Stomach smooth muscle (tissue), 2 donors: Measurements from ENCODE around the gene PTPRU.

Experiments used
- H3K27ac ChIP-seq: one replicate; pipeline ENCODE4 v1.7.0; 2013; ENCODE audit warnings: mild to moderate bottlenecking, low read length, inconsistent platforms
- H3K27me3 ChIP-seq, 2 donors: one replicate each; pipeline ENCODE4 v1.7.0; 2013; ENCODE audit warnings: low read length in 2 of 2; ENCODE audit not compliant: insufficient read depth in 2 of 2, control insufficient read depth in 1 of 2
- H3K36me3 ChIP-seq, 2 donors: one replicate each; pipeline ENCODE4 v1.7.0; 2013; ENCODE audit warnings: low read length in 2 of 2; ENCODE audit not compliant: control insufficient read depth in 2 of 2, insufficient read depth in 2 of 2
- H3K4me1 ChIP-seq: one replicate; pipeline ENCODE4 v1.7.0; 2013; ENCODE audit warnings: low read length; ENCODE audit not compliant: control insufficient read depth, insufficient read depth
- H3K4me3 ChIP-seq, 2 donors: one replicate each; pipeline ENCODE4 v1.7.0; 2013; ENCODE audit warnings: low read length in 2 of 2
- H3K9ac ChIP-seq, 2 donors: one replicate each; pipeline ENCODE4 v1.7.0; 2013; ENCODE audit warnings: low read length in 2 of 2, mild to moderate bottlenecking in 1 of 2
- H3K9me3 ChIP-seq, 2 donors: one replicate each; pipeline ENCODE4 v1.7.0; 2013; ENCODE audit warnings: low read length in 2 of 2; ENCODE audit not compliant: control insufficient read depth in 2 of 2
- donor health status: healthy.
- donor health status: Pancreatic carcinoma.

The PTPRU gene

DNA sequence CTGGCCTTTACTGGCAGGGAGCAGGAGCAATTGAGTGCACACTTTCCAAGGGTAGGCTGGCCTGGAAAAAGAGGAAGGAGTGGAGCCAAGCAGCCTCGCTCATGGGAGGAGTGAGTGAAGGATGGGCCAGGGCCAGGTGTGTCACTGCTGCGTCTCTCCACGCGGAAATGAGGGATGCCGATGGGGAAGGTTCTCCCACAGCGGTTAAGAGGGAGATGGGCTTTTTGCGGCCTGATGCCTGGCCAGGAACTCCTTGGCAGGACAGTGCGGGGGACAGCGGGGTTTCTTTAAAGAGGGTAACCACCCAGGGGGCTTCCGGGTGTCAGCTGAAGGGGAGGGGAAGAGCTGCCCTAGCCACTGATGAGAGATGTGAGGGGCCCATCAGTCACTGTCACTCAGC lies 82.4 kb downstream of the PTPRU start:
- H3K9me3 ChIP-seq = no peaks in the 10 kb centered on the region
- no peak overlapping the region for H3K4me3 ChIP-seq
- H3K27me3 ChIP-seq = no peaks in the 10 kb centered on the region
- H3K36me3 ChIP-seq = peaks cover 0 to 10% of the 10 kb centered on the region in 2 donors
- H3K27ac ChIP-seq = no peak overlapping the region
- H3K9ac ChIP-seq = no peak overlapping the region
- H3K4me1 ChIP-seq = no peaks in the 10 kb centered on the region

GRCh38 chr1:29319300-29320110 lies 83.2 kb downstream of the PTPRU start:
- H3K27me3 ChIP-seq = no peaks in the 10 kb centered on the region
- H3K4me1 ChIP-seq = no peaks in the 10 kb centered on the region
- peaks cover 0 to 8% of the 10 kb centered on the region in 2 donors for H3K36me3 ChIP-seq
- H3K9me3 ChIP-seq = no peaks in the 10 kb centered on the region
- no peak overlapping the region for H3K9ac ChIP-seq
- no peak overlapping the region for H3K4me3 ChIP-seq
- H3K27ac ChIP-seq = no peak overlapping the region

DNA sequence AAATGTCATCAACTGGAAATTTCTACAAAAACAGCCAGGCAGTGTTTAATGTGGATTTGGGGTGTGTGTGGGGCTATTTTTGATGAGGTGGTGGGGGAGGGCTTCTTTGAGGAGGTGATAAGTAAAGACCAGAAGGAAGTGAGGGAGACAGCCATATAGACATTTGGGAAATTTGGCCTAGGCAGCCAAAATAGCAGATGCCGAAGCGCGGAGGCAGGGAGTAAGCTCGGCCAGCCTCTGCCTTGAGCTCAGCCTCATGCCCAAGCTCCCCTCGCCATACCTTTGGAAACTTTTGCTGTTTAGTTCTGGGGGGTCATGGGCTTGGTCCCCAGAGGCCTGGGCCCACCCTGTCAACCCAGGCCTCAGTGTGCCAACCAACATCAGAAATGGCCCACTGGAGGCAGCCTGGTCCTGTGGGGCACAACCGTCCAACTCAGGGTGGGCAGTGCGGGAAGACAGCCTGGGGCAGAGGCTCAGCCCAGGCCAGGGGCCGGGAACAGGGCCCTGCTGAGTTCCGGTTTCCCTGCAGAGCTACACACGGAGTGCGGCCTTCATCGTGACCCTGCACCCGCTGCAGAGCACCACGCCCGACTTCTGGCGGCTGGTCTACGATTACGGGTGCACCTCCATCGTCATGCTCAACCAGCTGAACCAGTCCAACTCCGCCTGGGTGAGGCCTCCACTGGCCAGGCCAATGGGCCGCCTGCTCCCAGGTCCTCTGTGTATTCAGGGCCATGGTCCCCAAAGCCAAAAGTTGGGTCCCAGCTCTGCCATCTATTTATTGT lies 84.0 kb downstream of the PTPRU start:
- H3K4me1 ChIP-seq = no peaks in the 10 kb centered on the region
- no peaks in the 10 kb centered on the region for H3K27me3 ChIP-seq
- no peak overlapping the region for H3K27ac ChIP-seq
- H3K36me3 ChIP-seq = peaks cover 0 to 8% of the 10 kb centered on the region in 2 donors
- H3K9me3 ChIP-seq = no peaks in the 10 kb centered on the region
- no peak overlapping the region for H3K9ac ChIP-seq
- no peak overlapping the region for H3K4me3 ChIP-seq

- no peaks in the 10 kb centered on the region for H3K9me3 ChIP-seq
- H3K9ac ChIP-seq = no peak overlapping the region
- no peaks in the 10 kb centered on the region for H3K4me1 ChIP-seq
- peaks cover 0 to 3% of the 10 kb centered on the region in 2 donors for H3K36me3 ChIP-seq
- H3K27me3 ChIP-seq = no peaks in the 10 kb centered on the region
- H3K27ac ChIP-seq = no peak overlapping the region
- no peak overlapping the region for H3K4me3 ChIP-seq
Observed at GRCh38 chr1:29321176-29321575, 84.9 kb downstream of the PTPRU start.

- H3K4me3 ChIP-seq = no peak overlapping the region
Observed at GRCh38 chr1:29322147-29322694, 85.9 kb downstream of the PTPRU start.

GRCh38 chr1:29322861-29323585 lies 86.7 kb downstream of the PTPRU start:
- Histone ChIP-seq H3K4me3 (no peak overlapping the region), H3K27ac (no peak overlapping the region), H3K36me3 (peaks cover 0 to 3% of the 10 kb centered on the region in 2 donors), H3K9ac (no peak overlapping the region), H3K27me3 (no peaks in the 10 kb centered on the region), H3K9me3 (peaks cover 0 to 2% of the 10 kb centered on the region in 2 donors), H3K4me1 (no peaks in the 10 kb centered on the region)

More at GRCh38 chr1:29322147-29322694, 85.9 kb downstream of the PTPRU start:
- H3K36me3 ChIP-seq = peaks cover 0 to 3% of the 10 kb centered on the region in 2 donors
- H3K27me3 ChIP-seq = no peaks in the 10 kb centered on the region
- no peak overlapping the region for H3K27ac ChIP-seq
- H3K9ac ChIP-seq = no peak overlapping the region
- no peaks in the 10 kb centered on the region for H3K9me3 ChIP-seq
- H3K4me1 ChIP-seq = no peaks in the 10 kb centered on the region

DNA sequence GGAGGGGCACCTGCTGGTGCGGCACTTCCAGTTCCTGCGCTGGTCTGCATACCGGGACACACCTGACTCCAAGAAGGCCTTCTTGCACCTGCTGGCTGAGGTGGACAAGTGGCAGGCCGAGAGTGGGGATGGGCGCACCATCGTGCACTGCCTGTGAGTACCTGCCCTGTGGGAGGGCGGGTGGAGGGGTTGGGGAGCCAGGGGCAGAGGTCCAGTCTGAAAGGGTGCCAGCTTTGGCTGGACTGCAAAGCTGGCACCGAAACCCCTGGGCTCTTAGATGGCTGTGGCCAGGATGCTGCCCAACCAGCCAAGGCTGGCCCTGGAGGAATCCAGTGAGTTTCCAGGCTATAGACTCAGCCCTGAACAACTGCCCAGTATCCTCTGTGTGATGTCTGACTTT lies 87.3 kb downstream of the PTPRU start:
- Histone ChIP-seq H3K9ac (no peak overlapping the region), H3K4me3 (no peak overlapping the region), H3K27ac (no peak overlapping the region), H3K9me3 (peaks cover 0 to 2% of the 10 kb centered on the region in 2 donors), H3K36me3 (peaks cover 0 to 3% of the 10 kb centered on the region in 2 donors), H3K27me3 (no peaks in the 10 kb centered on the region), H3K4me1 (no peaks in the 10 kb centered on the region)

GRCh38 chr1:29324202-29324601 lies 87.9 kb downstream of the PTPRU start:
- no peaks in the 10 kb centered on the region for H3K4me1 ChIP-seq
- H3K9me3 ChIP-seq = peaks cover 0 to 2% of the 10 kb centered on the region in 2 donors
- no peak overlapping the region for H3K9ac ChIP-seq
- no peak overlapping the region for H3K27ac ChIP-seq
- H3K36me3 ChIP-seq = peaks cover 0 to 3% of the 10 kb centered on the region in 2 donors
- H3K27me3 ChIP-seq = no peaks in the 10 kb centered on the region
- H3K4me3 ChIP-seq = no peak overlapping the region

- H3K9ac ChIP-seq = no peak overlapping the region
- peaks cover 0 to 2% of the 10 kb centered on the region in 2 donors for H3K9me3 ChIP-seq
- H3K4me1 ChIP-seq = no peaks in the 10 kb centered on the region
- no peak overlapping the region for H3K4me3 ChIP-seq
- H3K27ac ChIP-seq = no peak overlapping the region
- H3K36me3 ChIP-seq = peaks cover 0 to 3% of the 10 kb centered on the region in 2 donors
- peaks cover 0 to 1% of the 10 kb centered on the region in 2 donors for H3K27me3 ChIP-seq
Observed at GRCh38 chr1:29324771-29325351, 88.5 kb downstream of the PTPRU start.

- no peak overlapping the region for H3K4me3 ChIP-seq
- peaks cover 0 to 2% of the 10 kb centered on the region in 2 donors for H3K9me3 ChIP-seq
- H3K36me3 ChIP-seq = peaks cover 0 to 3% of the 10 kb centered on the region in 2 donors
- no peak overlapping the region for H3K9ac ChIP-seq
- H3K27me3 ChIP-seq = peaks cover 0 to 2% of the 10 kb centered on the region in 2 donors
- no peaks in the 10 kb centered on the region for H3K4me1 ChIP-seq
- no peak overlapping the region for H3K27ac ChIP-seq
Observed at GRCh38 chr1:29325675-29326074, 89.4 kb downstream of the PTPRU start.
